ENCODE results near the gene KDELR1. TPM values are rescaled to one million over a fixed set of nuclear protein-coding genes. Genes with fewer than 3 reads are reported as not detected.

Gene KDELR1
- total RNA-seq: 10 to 100 TPM; 63.5 to 87.4 (median 70.2) TPM

GRCh38 chr19:48391100-48392005, at the start of gene KDELR1:
KDELR1 (minus strand) TSS chr19:48391551; CDS start chr19:48391358, 193 bp downstream.
- Histone ChIP-seq H3K27me3 (peaks cover 6 to 44% (median 24%) of the 10 kb centered on the region in 4 donors), H3K4me1 (peaks cover 17 to 51% (median 25%) of the 10 kb centered on the region in 3 donors), H3K36me3 (peaks cover 8 to 33% (median 18%) of the 10 kb centered on the region in 3 donors), H3K9me3 (no peaks in the 10 kb centered on the region), H3K4me3 (peak within 1 kb of the TSS; percentile 76 to 94 (median 92)), H3K27ac (peak within 1 kb of the TSS; percentile 89 to 95 (median 92))
- DNase-seq: no peak
- 0 to 9% methylated on average over 12 to 18 of the region's 42 CpGs for WGBS, 2 donors
- TF ChIP-seq POLR2A (IDR thresholded peaks at IDR 0.05) (peak in 1 of 4 donors; percentile 73), CTCF (IDR thresholded peaks at IDR 0.05) (peak; percentile 73 to 83 (median 76))
- intact Hi-C loops (cut with DNase I): no loop called here

GRCh38 chr19:48436586-48436985, 45.2 kb upstream of the KDELR1 start:
- no peak overlapping the region for H3K4me3 ChIP-seq
- H3K9me3 ChIP-seq: no peaks in the 10 kb centered on the region
- H3K4me1 ChIP-seq: no peaks in the 10 kb centered on the region
- no peak for DNase-seq
- intact Hi-C loops (cut with DNase I): no loop called here
- no peaks in the 10 kb centered on the region for H3K36me3 ChIP-seq
- no peak for TF ChIP-seq CTCF (IDR thresholded peaks at IDR 0.05)
- TF ChIP-seq POLR2A (IDR thresholded peaks at IDR 0.05): no peak
- H3K27ac ChIP-seq: no peak overlapping the region
- peaks cover 0 to 56% (median 0%) of the 10 kb centered on the region in 4 donors for H3K27me3 ChIP-seq
- 81 to 86% methylated on average over 5 of the region's 5 CpGs for WGBS, 2 donors

- WGBS, 2 donors: 67 to 79% methylated on average over 8 of the region's 8 CpGs
- no peak overlapping the region for H3K4me3 ChIP-seq
Measured at GRCh38 chr19:48433337-48433736, 42.0 kb upstream of the KDELR1 start.

GRCh38 chr19:48428670-48429069, 37.3 kb upstream of the KDELR1 start:
- H3K36me3 ChIP-seq: no peaks in the 10 kb centered on the region
- no peak overlapping the region for H3K4me3 ChIP-seq
- no peaks in the 10 kb centered on the region for H3K4me1 ChIP-seq
- no peaks in the 10 kb centered on the region for H3K9me3 ChIP-seq
- intact Hi-C loops (cut with DNase I): no loop called here
- no peak overlapping the region for H3K27ac ChIP-seq
- 100% methylated on average over 1 of the region's 1 CpG; no CpG with 5 or more reads in 1 of the 2 donors for WGBS, 2 donors
- DNase-seq: no peak
- H3K27me3 ChIP-seq: no peaks in the 10 kb centered on the region
- no peak for TF ChIP-seq POLR2A (IDR thresholded peaks at IDR 0.05)
- TF ChIP-seq CTCF (IDR thresholded peaks at IDR 0.05): no peak

More at GRCh38 chr19:48433337-48433736, 42.0 kb upstream of the KDELR1 start:
- Histone ChIP-seq H3K27ac (no peak overlapping the region), H3K36me3 (no peaks in the 10 kb centered on the region), H3K4me1 (no peaks in the 10 kb centered on the region), H3K27me3 (peaks cover 0 to 26% (median 0%) of the 10 kb centered on the region in 4 donors), H3K9me3 (no peaks in the 10 kb centered on the region)
- no peak for TF ChIP-seq CTCF (IDR thresholded peaks at IDR 0.05)
- TF ChIP-seq POLR2A (IDR thresholded peaks at IDR 0.05): no peak
- DNase-seq: no peak
- intact Hi-C loops (cut with DNase I): no loop called here

- intact Hi-C loops (cut with DNase I): no loop called here
- H3K4me1 ChIP-seq: peaks cover 0 to 12% (median 7%) of the 10 kb centered on the region in 3 donors
- WGBS, 2 donors: 16 to 37% methylated on average over 8 of the region's 8 CpGs
- no peak overlapping the region for H3K27ac ChIP-seq
- H3K4me3 ChIP-seq: no peak overlapping the region
- TF ChIP-seq POLR2A (IDR thresholded peaks at IDR 0.05) (no peak), CTCF (IDR thresholded peaks at IDR 0.05) (no peak)
- no peak for DNase-seq
- H3K9me3 ChIP-seq: no peaks in the 10 kb centered on the region
- no peaks in the 10 kb centered on the region for H3K36me3 ChIP-seq
- H3K27me3 ChIP-seq: no peaks in the 10 kb centered on the region
Measured at GRCh38 chr19:48424694-48425219, 33.4 kb upstream of the KDELR1 start.

Measured in esophagus squamous epithelium (tissue), 5 donors.